GM10248 (cell line): ENCODE results near the gene SBK3.
"Not testable (repeated sequence)": the region's sequence is repeated elsewhere in the genome, so short reads cannot be mapped to it uniquely, and the experiment has no call there.

Experiments
- CTCF ChIA-PET: fragments of 300-600 bp; sonication (Branson Sonifier 250); formaldehyde crosslinking; extraction: SDS; loops from one replicate; lab custom pipeline; 2021; ENCODE audit warnings: antibody characterized with exemption; lab: Yijun Ruan, JAX
- POLR2A ChIA-PET: fragments of 350-650 bp; sonication (Branson Sonifier 250); formaldehyde crosslinking; extraction: SDS; loops from one replicate; lab custom pipeline; 2020; ENCODE audit warnings: antibody characterized with exemption; lab: Yijun Ruan, JAX
- DNase-seq: peaks from one replicate; pipeline ENCODE4 v3.0.0; 2012; ENCODE audit errors: extremely low spot score
- TF ChIP-seq, protein P1 (sequence below): IDR thresholded peaks from 2 replicates; pipeline ENCODE4 v1.5.1; 2012; ENCODE audit warnings: mild to moderate bottlenecking, low read depth; ENCODE audit errors: extremely low read depth, missing control alignments, control extremely low read depth

The SBK3 gene

DNA sequence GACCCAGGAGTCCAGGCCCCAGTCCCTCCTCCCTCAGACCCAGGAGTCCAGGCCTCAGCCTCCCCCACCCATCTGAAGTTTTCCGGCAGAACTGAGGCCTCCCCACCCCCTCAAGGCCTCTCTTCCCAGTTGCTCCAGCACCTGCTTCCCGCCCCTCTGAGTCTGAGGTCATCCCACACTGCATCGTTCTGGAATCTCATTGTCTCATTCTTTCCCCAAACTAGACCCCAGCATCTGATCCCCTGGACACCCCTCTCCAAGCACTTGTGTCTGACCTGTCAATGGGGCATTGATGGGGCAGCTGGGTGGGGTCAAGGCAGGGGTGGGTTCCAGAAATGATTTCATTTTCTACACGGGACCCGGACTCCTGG, 7.6 kb downstream of the SBK3 start:
- POLR2A ChIA-PET, result no interaction called here
- no peak for DNase-seq
- CTCF ChIA-PET, result no interaction called here
- TF ChIP-seq, protein P1, sequence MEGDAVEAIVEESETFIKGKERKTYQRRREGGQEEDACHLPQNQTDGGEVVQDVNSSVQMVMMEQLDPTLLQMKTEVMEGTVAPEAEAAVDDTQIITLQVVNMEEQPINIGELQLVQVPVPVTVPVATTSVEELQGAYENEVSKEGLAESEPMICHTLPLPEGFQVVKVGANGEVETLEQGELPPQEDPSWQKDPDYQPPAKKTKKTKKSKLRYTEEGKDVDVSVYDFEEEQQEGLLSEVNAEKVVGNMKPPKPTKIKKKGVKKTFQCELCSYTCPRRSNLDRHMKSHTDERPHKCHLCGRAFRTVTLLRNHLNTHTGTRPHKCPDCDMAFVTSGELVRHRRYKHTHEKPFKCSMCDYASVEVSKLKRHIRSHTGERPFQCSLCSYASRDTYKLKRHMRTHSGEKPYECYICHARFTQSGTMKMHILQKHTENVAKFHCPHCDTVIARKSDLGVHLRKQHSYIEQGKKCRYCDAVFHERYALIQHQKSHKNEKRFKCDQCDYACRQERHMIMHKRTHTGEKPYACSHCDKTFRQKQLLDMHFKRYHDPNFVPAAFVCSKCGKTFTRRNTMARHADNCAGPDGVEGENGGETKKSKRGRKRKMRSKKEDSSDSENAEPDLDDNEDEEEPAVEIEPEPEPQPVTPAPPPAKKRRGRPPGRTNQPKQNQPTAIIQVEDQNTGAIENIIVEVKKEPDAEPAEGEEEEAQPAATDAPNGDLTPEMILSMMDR, result no peak

DNA sequence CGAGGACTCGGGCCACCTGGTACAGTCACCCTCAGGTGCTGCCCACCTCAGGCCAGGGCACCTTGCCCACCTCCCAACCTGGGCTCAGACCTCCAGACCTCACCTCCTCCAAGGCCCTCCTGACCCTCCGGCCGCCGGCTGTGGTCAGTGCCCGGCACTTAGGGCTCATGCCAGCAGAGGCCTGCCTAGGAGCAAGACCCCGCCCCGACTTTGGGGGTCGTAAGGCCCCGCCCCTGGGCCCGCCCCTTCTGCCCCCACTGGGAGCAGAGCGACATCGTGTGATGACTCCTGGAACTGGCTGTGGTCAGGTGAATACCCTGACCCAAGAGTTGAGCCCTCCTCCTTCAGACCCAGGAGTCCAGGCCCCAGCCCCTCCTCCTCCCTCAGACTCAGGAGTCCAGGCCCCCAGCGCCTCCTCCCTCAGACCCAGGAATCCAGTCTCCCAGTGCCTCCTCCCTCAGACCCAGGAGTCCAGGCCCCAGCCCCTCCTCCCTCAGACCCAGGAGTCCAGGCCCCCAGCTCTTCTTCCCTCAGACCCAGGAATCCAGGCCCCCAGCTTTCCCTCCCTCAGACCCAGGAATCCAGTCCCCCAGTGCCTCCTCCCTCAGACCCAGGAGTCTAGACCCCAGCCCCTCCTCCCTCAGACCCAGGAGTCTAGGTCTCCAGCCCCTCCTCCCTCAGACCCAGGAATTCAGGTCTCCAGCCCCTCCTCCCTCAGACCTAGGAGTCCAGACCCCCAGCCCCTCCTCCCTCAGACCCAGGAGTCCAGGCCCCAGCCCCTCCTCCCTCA, 8.2 kb downstream of the SBK3 start, which contains the start of gene SBK2:
SBK2 (minus strand) TSS at position 183 of the 790 bp plus-strand sequence. CDS start 839 bp downstream, outside the sequence.
- ChIA-PET CTCF (no interaction called here), POLR2A (interaction anchor here (0.5 kb wide), 1 partner anchor 851 kb away, joined by 3 read pairs; no protein-coding TSS in a partner anchor)
- TF ChIP-seq, protein P1, result no peak
- DNase-seq, result no peak

DNA sequence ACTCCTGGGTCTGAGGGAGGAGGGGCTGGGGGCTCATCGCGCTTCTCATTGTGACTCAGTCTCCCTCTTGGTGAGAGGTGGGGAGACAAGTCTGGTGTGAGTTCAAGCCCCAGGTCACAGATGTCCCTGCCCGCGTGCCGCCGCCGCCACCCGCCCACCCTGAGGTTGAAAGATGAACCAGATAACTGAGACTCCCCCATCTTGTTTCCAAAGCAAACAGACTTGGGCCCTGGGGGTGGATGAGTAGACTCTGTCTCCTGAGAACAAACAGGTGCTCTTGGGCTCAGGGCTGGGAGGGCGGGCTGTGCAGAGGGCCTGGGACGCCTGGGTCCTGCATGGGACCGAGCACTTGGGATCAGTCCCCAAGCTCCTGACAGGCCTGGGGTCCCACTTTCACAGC, 9.0 kb downstream of the SBK3 start:
- no peak for DNase-seq
- TF ChIP-seq, protein P1, result no peak
- ChIA-PET POLR2A (no interaction called here), CTCF (interaction anchor here (1.0 kb wide), 1 partner anchor 35 kb away, joined by 4 read pairs; no protein-coding TSS in a partner anchor)

DNA sequence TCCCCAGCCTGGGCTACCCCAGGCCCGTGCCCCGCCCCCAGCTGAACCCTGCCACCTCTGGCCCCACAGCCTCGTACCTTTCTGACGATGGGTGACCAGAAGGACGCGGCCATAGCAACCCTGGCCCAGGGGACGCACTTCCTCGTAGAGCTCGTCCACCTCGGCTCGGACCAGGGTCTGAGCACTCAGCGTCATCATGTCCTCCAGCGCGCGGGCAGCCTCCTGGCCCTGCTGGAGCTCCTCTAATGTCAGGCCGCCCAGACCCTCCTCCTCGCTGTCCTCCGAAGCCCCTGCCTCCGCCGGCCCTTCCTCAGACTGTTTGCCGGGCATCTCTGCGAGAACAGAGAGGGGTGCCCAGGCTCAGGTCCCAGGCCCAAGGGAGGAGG, 9.4 kb downstream of the SBK3 start:
- ChIA-PET CTCF (interaction anchor here (1.0 to 1.4 kb wide), 2 partner anchors 32 to 35 kb away, joined by 4 read pairs; no protein-coding TSS in a partner anchor), POLR2A (no interaction called here)
- no peak for DNase-seq
- TF ChIP-seq, protein P1, result no peak

DNA sequence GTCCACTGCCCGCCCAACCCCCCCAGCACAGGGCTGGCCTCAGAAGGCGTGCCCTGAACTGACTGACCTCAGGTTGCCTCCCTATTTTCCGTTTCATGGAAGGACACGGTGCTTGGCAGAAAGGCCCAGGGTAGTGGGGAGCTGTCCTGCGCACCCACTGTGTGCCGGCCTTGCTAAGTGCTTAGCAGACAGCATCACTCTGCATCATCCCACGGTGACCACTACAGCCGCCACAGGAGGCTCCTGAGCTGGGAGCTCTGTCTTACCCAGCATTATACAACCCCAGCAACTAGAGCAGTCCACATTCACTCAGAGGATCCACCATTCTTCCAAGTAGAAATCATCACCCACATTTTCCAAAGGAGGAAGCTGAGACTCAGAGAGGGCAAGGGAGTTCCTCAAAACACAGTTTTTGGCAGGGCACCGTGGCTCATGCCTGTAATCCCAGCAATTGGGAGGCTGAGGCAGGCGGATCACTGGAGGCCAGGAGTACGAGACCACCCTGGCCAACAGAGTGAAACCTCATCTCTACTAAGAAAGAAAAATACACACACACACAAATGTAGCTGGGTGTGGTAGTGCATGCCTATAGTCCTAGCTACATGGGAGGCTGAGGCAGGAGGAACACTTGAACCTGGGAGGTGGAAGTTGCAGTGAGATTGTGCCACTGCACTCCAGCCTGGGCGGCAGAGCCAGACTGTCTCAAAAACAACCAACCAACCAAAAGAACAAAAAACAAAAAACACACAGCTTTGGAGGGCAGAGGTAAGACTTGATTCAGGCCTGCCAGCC, 10.0 kb downstream of the SBK3 start:
- DNase-seq, result no peak
- CTCF ChIA-PET, result interaction anchor here (1.0 to 1.4 kb wide), 3 partner anchors 25 to 36 kb away, joined by 3 to 4 read pairs (median 4); no protein-coding TSS in a partner anchor
- POLR2A ChIA-PET, result no interaction called here
- TF ChIP-seq, protein P1, result no peak

DNA sequence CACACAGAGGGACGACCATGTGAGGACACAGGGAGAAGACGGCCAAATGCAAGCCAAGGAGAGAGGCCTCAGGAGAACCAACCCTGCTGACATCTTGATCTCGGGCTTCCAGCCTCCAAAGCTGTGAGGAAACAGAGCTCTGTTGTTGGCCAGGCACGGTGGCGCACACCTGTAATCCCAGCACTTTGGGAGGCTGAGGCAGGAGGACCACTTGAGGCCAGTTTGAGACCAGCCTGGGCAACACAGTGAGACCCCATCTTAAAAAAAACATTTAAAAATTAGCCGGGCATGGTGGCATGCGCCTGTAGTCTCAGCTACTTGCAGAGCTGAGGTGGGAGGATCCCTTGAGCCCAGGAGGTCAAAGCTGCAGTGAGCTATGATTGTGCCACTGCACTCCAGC, 11.1 kb downstream of the SBK3 start:
- DNase-seq, POLR2A ChIA-PET: not testable (repeated sequence)
- CTCF ChIA-PET, result interaction anchor here (1.3 to 1.7 kb wide), 2 partner anchors 26 to 30 kb away, joined by 3 to 6 read pairs; no protein-coding TSS in a partner anchor

DNA sequence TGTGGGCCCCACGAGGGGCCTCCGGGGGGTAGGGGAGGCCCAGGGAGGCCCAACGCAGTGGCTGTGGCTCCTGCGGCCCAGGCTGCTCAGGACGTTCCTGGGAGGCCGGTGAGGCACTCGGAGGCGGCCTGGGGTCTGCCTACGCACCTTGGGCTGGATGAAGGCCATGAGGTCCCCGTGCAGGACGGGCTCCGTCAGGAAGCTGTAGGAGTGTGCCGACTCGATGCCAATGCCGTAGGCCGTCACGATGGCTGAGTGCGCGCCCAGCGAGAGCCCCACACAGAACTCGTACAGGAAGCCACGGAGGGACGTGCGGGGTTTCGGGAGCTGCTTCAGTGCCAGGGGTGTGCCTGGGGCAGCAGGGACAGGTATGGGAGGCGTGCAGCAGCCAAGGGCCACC, 14.3 kb downstream of the SBK3 start:
- TF ChIP-seq, protein P1, result no peak
- DNase-seq, result no peak
- ChIA-PET CTCF (interaction anchor here (0.7 to 1.5 kb wide), 3 partner anchors 8 to 100 kb away, joined by 3 to 6 read pairs (median 3); no protein-coding TSS in a partner anchor), POLR2A (interaction anchor here (0.6 kb wide), 1 partner anchor 77 kb away, joined by 4 read pairs; no protein-coding TSS in a partner anchor)
